Measurements from ENCODE around the gene YBX2.
A peak's percentile ranks its signal among the peaks of the same experiment; 100 is the strongest.

Gene YBX2

DNA sequence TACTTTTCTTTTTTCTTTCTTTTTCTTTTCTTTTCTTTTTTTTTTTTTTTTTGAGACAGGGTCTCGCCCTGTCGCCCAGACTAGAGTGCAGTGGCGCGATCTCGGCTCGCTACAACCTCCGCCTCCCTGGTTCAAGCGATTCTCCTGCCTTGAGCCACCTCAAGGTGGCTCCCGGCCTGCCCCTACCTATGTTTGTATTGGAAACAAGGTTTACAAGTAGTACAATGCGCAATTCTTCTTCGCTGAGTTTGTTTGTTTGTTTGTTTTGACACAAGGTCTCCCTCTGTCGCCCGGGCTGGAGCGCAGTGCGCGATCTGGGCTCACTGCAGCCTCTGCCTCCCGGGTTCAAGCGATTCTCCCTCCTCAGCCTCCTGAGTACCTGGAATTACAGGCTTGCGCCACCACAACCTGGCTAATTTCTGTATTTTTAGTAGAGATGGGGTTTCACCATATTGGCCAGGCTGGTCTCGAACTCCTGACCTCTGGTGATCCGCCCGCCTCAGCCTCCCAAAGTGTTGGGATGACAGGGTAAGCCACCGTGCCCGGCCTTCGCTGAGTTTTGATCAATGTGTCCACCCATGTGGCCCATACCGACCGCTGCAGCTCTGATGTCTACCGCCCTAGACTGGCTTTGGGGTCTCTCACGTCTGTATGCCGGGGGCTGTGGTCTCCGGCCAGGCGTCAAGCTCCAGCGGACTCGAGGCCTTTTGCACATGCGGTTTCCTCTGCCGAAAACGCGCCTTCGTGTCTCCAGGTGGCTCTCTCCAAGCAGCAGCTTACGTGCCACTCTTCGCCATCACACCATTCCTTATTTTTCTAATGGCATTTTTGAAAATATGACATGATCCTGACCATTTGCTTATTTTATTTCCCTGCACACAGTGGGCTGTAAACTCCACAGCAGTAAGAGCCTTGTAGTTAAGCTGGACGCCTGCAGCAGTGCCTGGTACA is 1.1 kb upstream of the YBX2 start:
- no peak for DNase-seq

- no peak for DNase-seq
Observed at GRCh38 chr17:7293816-7294613, 424 bp downstream of the YBX2 start.

DNA sequence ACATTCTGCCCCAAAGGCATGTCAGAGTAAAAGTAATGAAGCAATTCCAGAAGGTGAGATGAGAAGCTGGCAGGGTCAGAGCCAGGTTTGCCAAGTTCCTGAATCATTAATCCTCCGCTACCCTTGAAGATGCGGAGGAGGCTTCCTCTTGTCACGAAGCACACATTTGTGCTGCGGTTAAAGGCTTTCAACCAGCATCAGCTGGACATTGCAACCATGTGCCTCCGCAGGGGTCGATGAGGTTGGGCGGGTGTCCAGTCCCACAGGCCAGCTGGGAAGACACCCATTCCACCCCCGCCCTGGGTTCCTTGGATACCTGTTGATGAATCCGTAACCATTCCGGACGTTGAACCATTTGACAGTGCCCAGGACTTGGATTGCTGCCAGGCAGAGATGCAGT is 1.3 kb downstream of the YBX2 start:
- DNase-seq = no peak

DNA sequence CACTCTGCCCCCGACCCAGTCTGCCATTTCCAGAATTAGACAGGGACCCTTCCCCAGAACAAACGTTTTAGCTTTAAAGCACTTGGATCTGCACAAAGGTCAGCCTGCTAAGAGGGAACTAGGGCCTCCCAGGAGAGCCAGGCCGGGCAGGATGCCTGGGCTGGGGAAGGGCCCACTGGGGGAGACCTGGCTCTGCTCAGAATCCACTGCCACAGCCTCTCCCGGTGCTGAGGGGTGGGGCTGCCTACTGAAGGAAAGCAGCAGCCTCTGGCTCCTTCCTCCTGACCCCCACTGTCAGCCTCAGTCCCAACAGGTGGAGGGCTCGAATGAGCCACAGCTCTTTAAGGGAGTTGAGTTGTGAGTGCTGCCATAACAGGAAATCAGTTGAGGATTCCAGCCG is 1.7 kb downstream of the YBX2 start:
- DNase-seq = no peak

- no peak for DNase-seq
Observed at GRCh38 chr17:7292194-7292593, 2.2 kb downstream of the YBX2 start.

- no peak for DNase-seq
Observed at GRCh38 chr17:7290685-7291084, 3.8 kb downstream of the YBX2 start.

DNA sequence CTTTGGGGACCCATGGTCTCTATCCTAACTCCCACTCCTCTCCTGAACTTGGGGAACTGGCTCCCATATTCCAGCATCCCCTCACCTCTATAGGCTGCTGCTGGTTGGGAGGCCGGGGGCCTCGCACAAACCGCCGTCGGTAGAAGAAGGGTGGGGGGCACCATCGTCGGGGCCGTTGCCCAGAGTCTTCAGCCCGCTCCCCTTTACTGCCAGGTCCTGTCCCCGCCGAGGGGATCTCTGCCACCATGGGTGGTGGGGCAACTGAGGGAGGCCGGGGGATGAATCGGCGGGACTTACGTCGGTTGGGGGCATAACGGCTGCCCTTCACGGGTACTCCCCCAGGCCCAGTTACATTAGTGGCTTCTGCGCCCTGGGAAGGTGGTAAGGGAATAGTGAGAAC is 4.3 kb downstream of the YBX2 start:
- no peak for DNase-seq

DNA sequence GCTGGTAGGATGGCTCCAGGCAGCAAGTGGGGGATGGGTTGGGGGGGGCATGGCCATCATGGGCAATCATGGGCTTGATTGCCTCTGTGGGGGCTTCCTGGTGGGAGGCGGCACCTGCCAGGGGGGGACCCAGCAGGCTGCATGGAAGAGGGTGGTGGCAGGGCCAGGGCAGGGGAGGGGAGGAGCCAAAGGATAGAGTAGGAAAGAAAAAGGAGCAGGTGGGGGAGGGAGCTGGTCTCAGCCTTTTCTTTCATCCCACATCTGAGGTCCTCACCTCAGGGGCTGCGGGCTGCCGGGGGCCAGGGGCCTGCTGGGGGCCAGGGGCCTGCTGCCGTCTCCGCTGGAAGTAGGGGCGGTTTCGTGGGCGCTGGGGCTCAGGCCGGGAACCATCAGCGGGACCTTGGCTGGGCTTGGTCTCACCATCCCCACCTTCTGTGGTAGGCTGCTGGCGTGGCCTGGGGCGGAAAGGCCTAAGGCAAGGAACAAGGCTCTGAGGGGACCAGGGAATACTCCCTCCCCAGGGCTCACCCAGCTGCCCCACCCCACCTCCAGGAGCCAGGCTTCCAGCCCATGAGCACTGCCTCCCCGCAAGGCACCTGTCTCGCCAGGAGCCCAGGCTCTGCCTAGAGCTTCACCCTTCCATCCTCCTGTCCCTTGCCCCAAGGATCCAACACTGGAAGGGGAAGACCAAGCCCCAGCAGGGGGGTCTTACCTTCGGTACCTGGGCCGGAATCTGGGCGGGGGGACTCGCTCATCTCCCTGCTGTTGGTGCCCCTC is 5.0 kb downstream of the YBX2 start:
- no peak for DNase-seq

DNA sequence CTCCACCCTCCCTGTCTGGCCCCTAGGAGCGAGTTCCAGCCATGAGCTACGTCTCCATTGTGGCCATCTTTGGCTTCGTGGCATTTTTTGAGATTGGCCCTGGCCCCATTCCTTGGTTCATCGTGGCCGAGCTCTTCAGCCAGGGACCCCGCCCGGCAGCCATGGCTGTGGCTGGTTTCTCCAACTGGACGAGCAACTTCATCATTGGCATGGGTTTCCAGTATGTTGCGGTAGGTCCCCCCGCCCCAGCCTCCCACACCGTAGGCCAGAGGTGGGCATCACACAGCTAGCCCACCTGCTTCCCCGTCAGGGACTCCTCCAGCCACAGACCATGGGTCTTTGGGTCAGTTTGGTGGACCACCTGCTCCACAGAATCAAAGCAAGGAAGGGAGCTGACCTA is 8.8 kb downstream of the YBX2 start:
- DNase-seq = no peak

- DNase-seq = no peak
Observed at GRCh38 chr17:7284911-7285310, 9.5 kb downstream of the YBX2 start.

DNA sequence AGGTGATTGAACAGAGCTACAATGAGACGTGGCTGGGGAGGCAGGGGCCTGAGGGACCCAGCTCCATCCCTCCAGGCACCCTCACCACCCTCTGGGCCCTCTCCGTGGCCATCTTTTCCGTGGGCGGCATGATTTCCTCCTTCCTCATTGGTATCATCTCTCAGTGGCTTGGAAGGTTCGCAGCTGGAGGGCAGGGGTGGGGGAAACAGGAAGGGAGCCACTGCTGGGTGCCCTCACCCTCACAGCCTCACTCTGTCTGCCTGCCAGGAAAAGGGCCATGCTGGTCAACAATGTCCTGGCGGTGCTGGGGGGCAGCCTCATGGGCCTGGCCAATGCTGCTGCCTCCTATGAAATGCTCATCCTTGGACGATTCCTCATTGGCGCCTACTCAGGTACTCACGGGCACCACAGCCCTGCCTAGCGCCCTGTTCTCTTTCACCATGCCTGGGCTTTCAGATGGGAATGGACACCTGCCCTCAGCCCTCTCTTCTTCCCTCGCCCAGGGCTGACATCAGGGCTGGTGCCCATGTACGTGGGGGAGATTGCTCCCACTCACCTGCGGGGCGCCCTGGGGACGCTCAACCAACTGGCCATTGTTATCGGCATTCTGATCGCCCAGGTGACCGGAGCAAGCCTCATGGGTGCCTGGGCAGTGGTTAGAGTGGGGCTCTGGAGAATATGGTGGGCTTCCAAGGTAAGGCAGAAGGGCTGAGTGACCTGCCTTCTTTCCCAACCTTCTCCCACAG is 10.8 kb downstream of the YBX2 start:
- no peak for DNase-seq

DNA sequence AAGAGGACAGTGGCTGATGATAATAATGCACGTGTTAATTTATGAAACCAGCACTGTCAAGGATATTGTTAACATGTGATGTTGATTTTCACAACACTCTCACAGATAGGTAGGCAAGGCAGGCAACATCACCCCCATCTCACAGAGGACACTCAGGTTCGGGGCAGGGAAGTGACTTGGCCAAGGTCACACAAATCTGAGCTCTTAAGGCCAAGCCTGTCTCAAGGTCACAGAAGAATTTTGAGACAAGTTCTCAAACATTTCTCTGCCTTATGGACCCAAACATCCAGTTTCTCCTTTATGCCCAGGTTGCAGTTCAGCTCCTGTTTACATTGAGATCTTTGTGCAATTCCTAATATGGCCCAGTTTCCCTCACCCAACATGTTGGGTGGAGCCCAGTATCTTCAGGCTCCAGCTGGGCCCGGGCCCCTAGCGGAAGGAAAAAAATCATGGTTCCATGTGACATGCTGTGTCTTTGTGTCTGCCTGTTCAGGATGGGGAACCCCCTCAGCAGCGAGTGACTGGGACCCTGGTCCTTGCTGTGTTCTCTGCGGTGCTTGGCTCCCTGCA is 11.6 kb downstream of the YBX2 start:
- DNase-seq = no peak

DNA sequence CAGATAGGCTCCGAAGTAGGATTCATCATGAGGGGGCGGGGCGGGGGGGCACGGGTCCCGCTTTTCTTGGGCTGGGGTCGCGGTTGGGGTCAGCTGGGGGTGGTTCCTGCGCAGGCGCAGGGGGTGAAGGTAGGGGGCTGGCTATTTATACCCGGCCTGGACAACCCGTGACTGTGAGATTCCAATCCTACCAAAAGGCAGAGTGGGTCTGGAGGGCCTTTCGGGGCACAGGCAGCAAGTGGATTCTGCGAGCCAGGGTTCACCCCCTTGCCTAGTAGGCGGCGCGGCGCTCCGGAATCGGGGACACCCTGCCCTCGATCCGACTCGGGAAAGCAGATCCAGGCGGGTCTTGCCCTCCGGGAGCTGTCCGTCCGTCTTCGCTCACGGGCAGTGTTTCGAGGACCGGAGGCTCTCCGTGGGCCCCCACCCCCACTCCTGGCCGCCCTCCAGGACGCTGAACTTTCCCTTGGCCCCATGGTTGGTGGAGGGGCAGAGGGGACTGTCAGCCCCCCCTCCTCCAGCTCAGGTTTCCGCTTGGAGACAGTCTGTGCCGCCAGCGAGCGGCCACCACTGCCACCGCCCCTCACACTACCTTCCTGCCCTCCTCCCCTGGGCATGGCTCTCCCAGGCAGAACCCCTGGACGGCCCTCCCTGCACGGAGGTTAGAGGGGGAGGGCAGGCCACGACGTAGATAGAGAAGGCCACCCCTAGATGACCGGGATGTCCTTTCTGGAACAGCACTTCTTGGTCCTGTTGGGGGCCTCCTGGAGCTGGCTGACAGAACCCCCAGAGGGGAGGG is 12.3 kb downstream of the YBX2 start:
- no peak for DNase-seq

DNA sequence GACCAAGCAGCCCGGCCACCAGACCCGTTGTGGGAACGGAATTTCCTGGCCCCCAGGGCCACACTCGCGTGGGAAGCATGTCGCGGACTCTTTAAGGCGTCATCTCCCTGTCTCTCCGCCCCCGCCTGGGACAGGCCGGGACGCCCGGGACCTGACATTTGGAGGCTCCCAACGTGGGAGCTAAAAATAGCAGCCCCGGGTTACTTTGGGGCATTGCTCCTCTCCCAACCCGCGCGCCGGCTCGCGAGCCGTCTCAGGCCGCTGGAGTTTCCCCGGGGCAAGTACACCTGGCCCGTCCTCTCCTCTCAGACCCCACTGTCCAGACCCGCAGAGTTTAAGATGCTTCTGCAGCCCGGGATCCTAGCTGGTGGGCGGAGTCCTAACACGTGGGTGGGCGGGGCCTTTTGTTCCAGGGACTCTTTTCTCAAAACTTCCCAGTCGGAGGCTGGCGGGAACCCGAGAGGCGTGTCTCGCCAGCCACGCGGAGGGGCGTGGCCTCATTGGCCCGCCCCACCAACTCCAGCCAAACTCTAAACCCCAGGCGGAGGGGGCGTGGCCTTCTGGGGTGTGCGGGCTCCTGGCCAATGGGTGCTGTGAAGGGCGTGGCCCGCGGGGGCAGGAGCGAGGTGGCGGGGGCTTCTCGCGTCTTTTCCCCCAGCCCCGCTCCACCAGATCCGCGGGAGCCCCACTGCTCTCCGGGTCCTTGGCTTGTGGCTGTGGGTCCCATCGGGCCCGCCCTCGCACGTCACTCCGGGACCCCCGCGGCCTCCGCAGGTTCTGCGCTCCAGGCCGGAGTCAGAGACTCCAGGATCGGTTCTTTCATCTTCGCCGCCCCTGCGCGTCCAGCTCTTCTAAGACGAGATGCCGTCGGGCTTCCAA is 13.1 kb downstream of the YBX2 start, which contains the start of gene SLC2A4:
SLC2A4 (plus strand) TSS at position 645 of the 879 bp plus-strand sequence; CDS start at position 862, 217 bp downstream.
- DNase-seq = peak; percentile 94

GRCh38 chr17:7280519-7281073 is 13.8 kb downstream of the YBX2 start:
- peak; percentile 49 for DNase-seq

- DNase-seq = no peak
Observed at GRCh38 chr17:7279448-7279847, 15.0 kb downstream of the YBX2 start.

DNA sequence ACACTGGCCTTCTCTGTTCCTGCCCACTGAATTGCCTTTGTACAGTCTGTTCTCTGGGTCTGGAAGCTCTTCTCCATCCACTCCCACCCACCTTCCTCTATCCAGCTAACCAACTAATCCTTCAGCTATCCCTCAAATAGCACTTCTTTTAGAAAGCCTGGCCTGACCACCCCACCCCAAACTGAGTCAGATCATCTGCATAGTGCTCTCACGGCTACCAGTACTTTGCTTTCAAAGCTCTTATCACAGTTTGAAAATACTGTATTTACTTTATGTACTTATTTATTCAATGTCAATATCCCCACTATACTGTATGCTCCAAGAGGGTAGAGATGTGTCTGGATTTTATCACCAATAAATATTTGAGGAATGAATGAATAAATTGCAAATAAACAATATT is 27.7 kb downstream of the YBX2 start:
- no peak for DNase-seq

- DNase-seq = no peak
Observed at GRCh38 chr17:7263801-7264078, 30.7 kb downstream of the YBX2 start.

- no peak for DNase-seq
Observed at GRCh38 chr17:7262935-7263800, 31.3 kb downstream of the YBX2 start.
